ENCODE data around the gene BEST1. TPM values are rescaled to one million over a fixed set of nuclear protein-coding genes. Genes with fewer than 3 reads are reported as not detected.

Gene BEST1
- total RNA-seq, 1 donor from 2014 or later, result 0.58 TPM

DNA sequence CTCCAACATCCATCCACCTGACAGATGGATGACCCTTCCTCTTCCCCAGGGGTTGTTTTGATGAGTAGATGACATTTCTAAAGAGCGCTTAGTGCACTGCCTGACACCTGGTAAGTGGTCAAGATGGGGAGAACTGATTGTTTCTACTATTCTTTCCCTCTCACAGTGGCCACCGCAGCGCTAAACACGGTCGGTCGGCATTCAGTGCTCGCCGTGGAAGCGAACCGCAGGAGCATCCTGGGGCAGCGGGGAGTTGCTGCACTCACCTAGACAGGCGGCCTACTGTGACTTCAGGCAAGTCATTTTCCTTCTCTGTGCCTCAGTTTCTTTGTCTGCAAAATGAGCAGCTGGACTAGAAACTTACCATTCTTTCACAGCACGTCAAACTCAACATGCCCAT, 5.0 kb upstream of the BEST1 start:
- peaks cover 2% of the 10 kb centered on the region for H3K9me3 ChIP-seq (replicated peaks)

GRCh38 chr11:61946894-61947293, 3.3 kb upstream of the BEST1 start:
- H3K4me3 ChIP-seq, result no peak overlapping the region
- no peak for DNase-seq
- intact Hi-C loops (cut with micrococcal nuclease), result loop anchor here (5.0 to 10.0 kb wide), 2 partner anchors 50 to 152 kb away; partner anchors contain the start of genes FEN1 and TMEM258
- H3K9me3 ChIP-seq (replicated peaks), result peaks cover 2% of the 10 kb centered on the region
- TF ChIP-seq, protein P1, sequence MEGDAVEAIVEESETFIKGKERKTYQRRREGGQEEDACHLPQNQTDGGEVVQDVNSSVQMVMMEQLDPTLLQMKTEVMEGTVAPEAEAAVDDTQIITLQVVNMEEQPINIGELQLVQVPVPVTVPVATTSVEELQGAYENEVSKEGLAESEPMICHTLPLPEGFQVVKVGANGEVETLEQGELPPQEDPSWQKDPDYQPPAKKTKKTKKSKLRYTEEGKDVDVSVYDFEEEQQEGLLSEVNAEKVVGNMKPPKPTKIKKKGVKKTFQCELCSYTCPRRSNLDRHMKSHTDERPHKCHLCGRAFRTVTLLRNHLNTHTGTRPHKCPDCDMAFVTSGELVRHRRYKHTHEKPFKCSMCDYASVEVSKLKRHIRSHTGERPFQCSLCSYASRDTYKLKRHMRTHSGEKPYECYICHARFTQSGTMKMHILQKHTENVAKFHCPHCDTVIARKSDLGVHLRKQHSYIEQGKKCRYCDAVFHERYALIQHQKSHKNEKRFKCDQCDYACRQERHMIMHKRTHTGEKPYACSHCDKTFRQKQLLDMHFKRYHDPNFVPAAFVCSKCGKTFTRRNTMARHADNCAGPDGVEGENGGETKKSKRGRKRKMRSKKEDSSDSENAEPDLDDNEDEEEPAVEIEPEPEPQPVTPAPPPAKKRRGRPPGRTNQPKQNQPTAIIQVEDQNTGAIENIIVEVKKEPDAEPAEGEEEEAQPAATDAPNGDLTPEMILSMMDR (IDR thresholded peaks at IDR 0.05; ENCODE audit: borderline replicate concordance), result no peak
- no peaks in the 10 kb centered on the region for H3K36me3 ChIP-seq
- peak overlapping the region; percentile 46 for H3K27ac ChIP-seq (replicated peaks)
- peaks cover 32% of the 10 kb centered on the region for H3K4me1 ChIP-seq
- H3K27me3 ChIP-seq (ENCODE audit: low read depth), result no peaks in the 10 kb centered on the region

More for the DNA sequence above, 5.0 kb upstream of the BEST1 start:
- Histone ChIP-seq H3K27me3 (ENCODE audit: low read depth) (no peaks in the 10 kb centered on the region), H3K4me3 (no peak overlapping the region), H3K27ac (replicated peaks) (no peak overlapping the region), H3K36me3 (no peaks in the 10 kb centered on the region), H3K4me1 (peaks cover 31% of the 10 kb centered on the region)
- no peak for DNase-seq
- TF ChIP-seq, protein P1 (IDR thresholded peaks at IDR 0.05; ENCODE audit: borderline replicate concordance), result no peak
- intact Hi-C loops (cut with micrococcal nuclease), result loop anchor here (5.0 to 10.0 kb wide), 2 partner anchors 48 to 150 kb away; partner anchors contain the start of genes FEN1 and TMEM258

GRCh38 chr11:61947486-61948210, 2.5 kb upstream of the BEST1 start:
- no peaks in the 10 kb centered on the region for H3K27me3 ChIP-seq (ENCODE audit: low read depth)
- peak overlapping the region; percentile 46 for H3K27ac ChIP-seq (replicated peaks)
- H3K36me3 ChIP-seq, result no peaks in the 10 kb centered on the region
- DNase-seq, result peak; percentile 85
- peaks cover 32% of the 10 kb centered on the region for H3K4me1 ChIP-seq
- H3K4me3 ChIP-seq, result no peak overlapping the region
- intact Hi-C loops (cut with micrococcal nuclease), result loop anchor here (2.0 to 10.0 kb wide), 3 partner anchors 50 to 153 kb away; partner anchors contain the start of genes FEN1 and TMEM258
- TF ChIP-seq, protein P1 (IDR thresholded peaks at IDR 0.05; ENCODE audit: borderline replicate concordance), result peak; percentile 94
- H3K9me3 ChIP-seq (replicated peaks), result no peaks in the 10 kb centered on the region

- no peak overlapping the region for H3K4me3 ChIP-seq
- H3K4me1 ChIP-seq, result peaks cover 32% of the 10 kb centered on the region
- DNase-seq, result no peak
- no peaks in the 10 kb centered on the region for H3K9me3 ChIP-seq (replicated peaks)
- no peaks in the 10 kb centered on the region for H3K36me3 ChIP-seq
- intact Hi-C loops (cut with micrococcal nuclease), result loop anchor here (2.0 to 10.0 kb wide), 3 partner anchors 51 to 154 kb away; partner anchors contain the start of genes FEN1 and TMEM258
- TF ChIP-seq, protein P1 (IDR thresholded peaks at IDR 0.05; ENCODE audit: borderline replicate concordance), result no peak
- peak overlapping the region; percentile 72 for H3K27ac ChIP-seq (replicated peaks)
- H3K27me3 ChIP-seq (ENCODE audit: low read depth), result no peaks in the 10 kb centered on the region
These were observed 1.6 kb upstream of the BEST1 start for GRCh38 chr11:61948505-61948904.

- no peak overlapping the region for H3K4me3 ChIP-seq
- H3K4me1 ChIP-seq, result peaks cover 33% of the 10 kb centered on the region
- peak; percentile 70 for DNase-seq
- no peaks in the 10 kb centered on the region for H3K27me3 ChIP-seq (ENCODE audit: low read depth)
- peak overlapping the region; percentile 72 for H3K27ac ChIP-seq (replicated peaks)
- H3K36me3 ChIP-seq, result no peaks in the 10 kb centered on the region
- intact Hi-C loops (cut with micrococcal nuclease), result loop anchor here (2.0 to 10.0 kb wide), 3 partner anchors 52 to 155 kb away; partner anchors contain the start of genes FEN1 and TMEM258
- TF ChIP-seq, protein P1 (IDR thresholded peaks at IDR 0.05; ENCODE audit: borderline replicate concordance), result no peak
- no peaks in the 10 kb centered on the region for H3K9me3 ChIP-seq (replicated peaks)
These were observed 749 bp upstream of the BEST1 start for GRCh38 chr11:61949169-61950034.

Data from left ventricle myocardium inferior (tissue), 1 donor.